Right cardiac atrium (tissue), 5 donors: ENCODE measurements around the gene LRIG3. TPM values are rescaled to one million over a fixed set of nuclear protein-coding genes. Genes with fewer than 3 reads are reported as not detected.
"Not testable (repeated sequence)": the region's sequence is repeated elsewhere in the genome, so short reads cannot be mapped to it uniquely, and the experiment has no call there.

Experiments
- ATAC-seq, 2 donors: fragments of 200-7000 bp; cut with Tn5 transposase; one replicate each; pipeline versions ENCODE4 v1.8.0 to v1.9.1; 2020; ENCODE audit warnings: moderate library complexity in 2 of 2, mild to moderate bottlenecking in 1 of 2
- DNase-seq, 3 donors: peaks; one replicate each; pipeline ENCODE4 v3.0.0-alpha.2; 2020
- H3K27ac ChIP-seq: one replicate; pipeline ENCODE4 v1.5.1; 2013; ENCODE audit warnings: mild to moderate bottlenecking, low read length, control low read depth, moderate library complexity
- H3K27me3 ChIP-seq: one replicate; pipeline ENCODE4 v1.6.1; 2013; ENCODE audit not compliant: control insufficient read depth, insufficient read depth
- H3K4me1 ChIP-seq: one replicate; pipeline ENCODE4 v1.6.1; 2013; ENCODE audit warnings: low read length; ENCODE audit not compliant: control insufficient read depth, insufficient read depth
- H3K4me3 ChIP-seq: one replicate; pipeline ENCODE4 v1.5.1; 2013; ENCODE audit warnings: low read length, control low read depth
- H3K9me3 ChIP-seq: one replicate; pipeline ENCODE4 v1.6.1; 2013; ENCODE audit warnings: low read length; ENCODE audit not compliant: control insufficient read depth
- WGBS: extraction: QIAGEN DNeasy Blood & Tissue Kit; methylation state at CpG from one replicate; pipeline ENCODE4 v1.1.7; 2013; 5-methylcytosine and 5-hydroxymethylcytosine counted together
- intact Hi-C, 4 donors: fragments of 100-400 bp; cut with DNase I; formaldehyde crosslinking; loops; one replicate each; pipeline versions ENCODE4 v1.11.0 to v1.14.0; 2022 to 2023
- polyA plus RNA-seq: library from polyadenylated mRNA; stranded (reverse); fragments of 200-250 nt; gene quantifications from one replicate; pipeline ENCODE4 v1.2.3, GENCODE V29; 2013
- total RNA-seq, 4 donors: library from RNA; stranded (reverse); fragmentation: NEBNext Ultra II Directional; extraction: Animal tissue kit (Norgen Biotek cat#: 25700); gene quantifications; one replicate each; pipeline ENCODE4 v1.2.1, GENCODE V29; 2021
- donor health status: healthy with polysubstance abuse.
- donor health status: DM: no; HTN: yes; CAD: no.
- donor health status: DM: no; HTN: no; CAD: no.
- donor health status: DM: no; HTN: yes; CAD: no; lungs with severe emphysema.
- donor health status: DM: yes; HTN: yes; CAD: no.

Gene LRIG3
- total and polyA plus RNA-seq, 5 donors = 3.0 to 22.7 (median 12.0) TPM

- no peak for ATAC-seq
- intact Hi-C loops = no loop called here
- no peaks in the 10 kb centered on the region for H3K4me1 ChIP-seq
- no peak overlapping the region for H3K27ac ChIP-seq
- DNase-seq = no peak
- no peaks in the 10 kb centered on the region for H3K27me3 ChIP-seq
- WGBS = 97% methylated on average over 2 of the region's 2 CpGs
- no peak overlapping the region for H3K4me3 ChIP-seq
- no peaks in the 10 kb centered on the region for H3K9me3 ChIP-seq
Measured at GRCh38 chr12:58882826-58883225, 37.5 kb downstream of the LRIG3 start.

GRCh38 chr12:58881816-58882215, 38.5 kb downstream of the LRIG3 start:
- ATAC-seq = no peak
- no peak for DNase-seq
- Histone ChIP-seq H3K9me3 (no peaks in the 10 kb centered on the region), H3K27ac (no peak overlapping the region), H3K4me1 (no peaks in the 10 kb centered on the region), H3K4me3 (no peak overlapping the region), H3K27me3 (no peaks in the 10 kb centered on the region)
- intact Hi-C loops = no loop called here
- 72% methylated on average over 4 of the region's 4 CpGs for WGBS

DNA sequence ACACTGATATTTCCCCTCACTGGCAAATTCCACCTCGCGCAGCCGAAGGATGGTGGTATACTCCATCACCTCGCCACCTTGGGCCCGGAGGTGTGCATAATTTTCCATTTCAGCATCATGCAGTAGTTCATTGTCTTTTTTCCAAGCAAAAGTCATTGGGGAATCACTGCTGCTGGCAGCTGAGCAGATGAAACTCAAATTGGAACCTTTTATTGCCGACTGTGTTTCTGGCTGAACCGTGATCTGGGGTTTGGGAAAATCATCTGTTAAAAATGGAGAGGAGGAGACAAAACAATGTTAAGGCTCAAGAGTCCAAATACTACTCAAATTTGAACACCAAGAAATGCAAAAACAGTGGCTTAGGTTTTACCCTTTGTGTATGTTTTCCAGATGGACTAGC, 39.7 kb downstream of the LRIG3 start:
- Histone ChIP-seq H3K4me3 (no peak overlapping the region), H3K9me3 (no peaks in the 10 kb centered on the region), H3K27ac (no peak overlapping the region), H3K27me3 (no peaks in the 10 kb centered on the region), H3K4me1 (no peaks in the 10 kb centered on the region)
- WGBS = 82% methylated on average over 7 of the region's 7 CpGs
- ATAC-seq (no peak), DNase-seq (no peak)
- intact Hi-C loops = no loop called here

DNA sequence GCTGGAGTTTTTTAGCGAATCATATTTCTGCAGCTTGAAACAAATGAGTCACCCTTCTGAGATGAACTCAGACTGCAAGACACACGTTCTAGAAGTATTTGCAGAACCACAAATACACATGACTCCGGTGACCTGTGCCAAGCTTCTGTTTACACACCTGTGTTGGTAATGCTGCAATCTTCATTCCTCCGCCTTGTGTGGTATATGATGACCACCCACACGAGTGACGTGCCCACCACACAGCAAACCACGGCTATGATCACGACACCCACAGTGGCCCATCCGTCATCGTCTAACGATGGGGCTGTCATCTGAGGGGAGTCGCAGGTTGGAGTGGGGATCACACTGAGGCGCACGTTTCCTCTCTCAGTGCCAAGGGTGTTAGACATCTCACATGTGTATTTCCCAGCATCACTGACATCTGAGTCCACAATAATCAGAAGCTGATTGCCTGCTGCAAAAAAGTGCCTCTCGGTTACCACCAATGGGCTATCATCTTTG, 43.0 kb downstream of the LRIG3 start:
- 87% methylated on average over 15 of the region's 15 CpGs for WGBS
- Histone ChIP-seq H3K4me3 (no peak overlapping the region), H3K27me3 (no peaks in the 10 kb centered on the region), H3K27ac (no peak overlapping the region), H3K9me3 (no peaks in the 10 kb centered on the region), H3K4me1 (no peaks in the 10 kb centered on the region)
- ATAC-seq = no peak
- intact Hi-C loops = no loop called here
- no peak for DNase-seq

DNA sequence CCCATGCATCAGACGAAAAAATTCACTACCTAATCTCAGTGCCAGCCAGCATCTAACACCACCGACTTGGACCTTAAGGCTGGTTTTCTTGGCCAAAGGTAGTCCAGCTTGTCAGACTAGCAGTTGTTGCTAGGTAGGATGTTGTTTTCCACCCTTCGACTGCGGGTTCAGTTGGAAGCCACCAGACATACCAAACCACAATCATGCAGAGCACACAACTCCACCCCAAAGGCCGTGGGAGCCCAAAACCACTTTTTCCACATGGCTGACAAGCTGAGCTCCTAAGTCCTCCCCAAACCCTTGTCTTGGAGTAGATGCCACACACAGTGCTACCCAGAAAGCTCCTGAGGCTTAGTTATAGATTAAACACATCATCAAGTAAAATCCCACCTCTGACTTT, 46.8 kb downstream of the LRIG3 start:
- Histone ChIP-seq H3K4me1 (no peaks in the 10 kb centered on the region), H3K9me3 (no peaks in the 10 kb centered on the region), H3K27me3 (no peaks in the 10 kb centered on the region), H3K4me3 (no peak overlapping the region), H3K27ac (no peak overlapping the region)
- ATAC-seq (no peak), DNase-seq (no peak)
- WGBS = 91% methylated on average over 5 of the region's 5 CpGs
- intact Hi-C loops = no loop called here

DNA sequence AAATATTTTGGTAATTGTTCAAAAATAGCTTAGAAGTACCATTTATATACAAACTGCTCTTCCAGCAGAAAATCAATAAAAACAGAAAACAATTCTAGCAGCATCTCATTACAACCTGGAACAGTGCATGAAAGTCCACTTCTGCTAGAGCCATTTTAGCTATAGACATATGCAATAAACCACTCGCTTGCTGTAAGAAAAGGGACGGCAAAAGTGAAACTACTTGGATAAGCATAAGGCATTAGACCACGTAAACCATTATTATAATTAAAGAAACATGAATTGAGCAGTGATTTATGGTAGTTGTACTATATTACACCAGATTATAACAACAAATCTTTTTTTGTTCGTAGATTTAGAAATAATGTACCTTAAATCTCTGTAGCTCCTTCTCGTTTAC, 48.7 kb downstream of the LRIG3 start:
- intact Hi-C loops = no loop called here
- no peaks in the 10 kb centered on the region for H3K9me3 ChIP-seq
- no peaks in the 10 kb centered on the region for H3K27me3 ChIP-seq
- H3K4me1 ChIP-seq = no peaks in the 10 kb centered on the region
- H3K27ac ChIP-seq = no peak overlapping the region
- ATAC-seq (no peak), DNase-seq (no peak)
- peak overlapping the region; percentile 15 for H3K4me3 ChIP-seq
- 73% methylated on average over 5 of the region's 5 CpGs for WGBS

DNA sequence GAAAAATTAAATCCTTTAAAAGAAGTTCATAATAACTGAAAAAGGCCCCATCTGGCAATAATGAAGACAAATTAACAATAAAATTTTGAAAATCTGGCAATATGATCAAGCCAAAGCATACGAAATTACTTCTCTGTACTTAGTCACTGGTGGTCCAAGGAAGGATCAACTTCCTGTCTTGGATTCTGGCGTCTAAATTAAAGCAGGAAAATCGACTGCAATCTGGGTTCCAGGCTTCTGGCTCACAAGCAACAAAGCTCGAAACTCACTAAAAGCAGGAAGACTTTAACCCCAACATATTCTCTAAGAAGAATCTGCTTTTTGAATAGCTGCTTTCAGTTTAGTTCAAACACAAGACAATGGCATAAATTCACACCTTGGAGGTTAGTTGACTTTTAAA, 49.7 kb downstream of the LRIG3 start:
- Histone ChIP-seq H3K4me1 (no peaks in the 10 kb centered on the region), H3K27me3 (no peaks in the 10 kb centered on the region), H3K27ac (no peak overlapping the region), H3K4me3 (no peak overlapping the region), H3K9me3 (no peaks in the 10 kb centered on the region)
- ATAC-seq (peak in 1 of 2 donors; percentile 42), DNase-seq (no peak)
- intact Hi-C loops = no loop called here
- WGBS = 43% methylated on average over 4 of the region's 4 CpGs

DNA sequence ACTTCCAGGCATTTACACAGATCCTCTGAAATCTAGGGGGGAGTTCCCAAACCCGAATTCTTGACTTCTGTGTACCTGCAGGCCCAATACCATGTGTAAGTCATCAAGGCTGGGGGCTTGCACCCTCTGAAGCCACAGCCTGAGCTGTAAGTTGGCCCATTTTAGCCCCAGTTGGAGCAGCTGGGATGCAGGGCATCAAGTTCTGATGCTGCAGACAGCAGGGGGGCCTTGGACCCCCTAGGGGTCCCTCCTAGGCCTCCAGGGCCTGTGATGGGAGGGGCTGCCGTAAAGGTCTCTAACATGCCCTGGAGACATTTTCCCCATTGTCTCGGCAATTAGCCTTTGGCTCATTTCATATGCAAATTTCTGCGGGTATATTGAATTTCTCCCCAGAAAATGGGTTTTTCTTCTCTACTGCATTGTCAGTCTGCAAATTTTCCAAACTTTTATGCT, 59.5 kb downstream of the LRIG3 start:
- WGBS = 61% methylated on average over 4 of the region's 4 CpGs
- no peak overlapping the region for H3K27ac ChIP-seq
- no peaks in the 10 kb centered on the region for H3K27me3 ChIP-seq
- no peak overlapping the region for H3K4me3 ChIP-seq
- no peaks in the 10 kb centered on the region for H3K9me3 ChIP-seq
- DNase-seq (peak in 1 of 3 donors; percentile 30), ATAC-seq (peak in 1 of 2 donors; percentile 29)
- no peaks in the 10 kb centered on the region for H3K4me1 ChIP-seq
- intact Hi-C loops = no loop called here

- no peak overlapping the region for H3K27ac ChIP-seq
- no peaks in the 10 kb centered on the region for H3K4me1 ChIP-seq
- ATAC-seq = peak in 1 of 2 donors; percentile 14
- no peak overlapping the region for H3K4me3 ChIP-seq
- DNase-seq = no peak
- H3K9me3 ChIP-seq = no peaks in the 10 kb centered on the region
- intact Hi-C loops = no loop called here
- WGBS = 90% methylated on average over 8 of the region's 8 CpGs
- no peaks in the 10 kb centered on the region for H3K27me3 ChIP-seq
Measured at GRCh38 chr12:58860056-58860787, 60.1 kb downstream of the LRIG3 start.

- Histone ChIP-seq H3K4me1 (no peaks in the 10 kb centered on the region), H3K4me3 (no peak overlapping the region), H3K27me3 (no peaks in the 10 kb centered on the region), H3K27ac (no peak overlapping the region), H3K9me3 (no peaks in the 10 kb centered on the region)
- WGBS = 90% methylated on average over 5 of the region's 5 CpGs
- no peak for ATAC-seq
- DNase-seq = no peak
- intact Hi-C loops = no loop called here
Measured at GRCh38 chr12:58858030-58858429, 62.3 kb downstream of the LRIG3 start.

GRCh38 chr12:58857206-58857605, 63.1 kb downstream of the LRIG3 start:
- H3K9me3 ChIP-seq, H3K27ac ChIP-seq, DNase-seq, intact Hi-C loops, H3K27me3 ChIP-seq, ATAC-seq, H3K4me3 ChIP-seq, H3K4me1 ChIP-seq: not testable (repeated sequence)
- WGBS = 40% methylated on average over 1 of the region's 1 CpG
